Osteoblast (primary cell): Measurements from ENCODE around the gene PLA2G2E. TPM values are rescaled to one million over a fixed set of nuclear protein-coding genes. Genes with fewer than 3 reads are reported as not detected.
A peak's percentile ranks its signal among the peaks of the same experiment; 100 is the strongest.

Experiments
- DNase-seq: peaks from one replicate; pipeline ENCODE4 v3.0.0; 2011; ENCODE audit warnings: low spot score, mixed read lengths; ENCODE audit not compliant: insufficient read length; ENCODE audit errors: missing footprints
- H2AFZ ChIP-seq: 2 replicates; pipeline ENCODE4 v1.6.0; 2011; ENCODE audit warnings: mild to moderate bottlenecking, low read length
- H3K27ac ChIP-seq: 2 replicates; pipeline ENCODE4 v1.5.1; 2011; ENCODE audit warnings: mild to moderate bottlenecking, low read depth, low read length, moderate library complexity
- H3K27me3 ChIP-seq: 2 replicates; pipeline ENCODE4 v1.6.0; 2012; ENCODE audit warnings: mild to moderate bottlenecking, control low read depth, inconsistent platforms, low read length, moderate library complexity; ENCODE audit not compliant: insufficient read depth
- H3K36me3 ChIP-seq: 2 replicates; pipeline ENCODE4 v1.5.1; 2011; ENCODE audit warnings: mild to moderate bottlenecking, low read length, control low read depth, moderate library complexity; ENCODE audit not compliant: insufficient read depth
- H3K4me1 ChIP-seq: 2 replicates; pipeline ENCODE4 v1.5.1; 2011; ENCODE audit warnings: mild to moderate bottlenecking, low read length, control low read depth, moderate library complexity; ENCODE audit not compliant: insufficient read depth
- H3K4me2 ChIP-seq: 2 replicates; pipeline ENCODE4 v1.6.0; 2011; ENCODE audit warnings: mild to moderate bottlenecking, low read length; ENCODE audit not compliant: insufficient read depth
- H3K4me3 ChIP-seq: fragments of 200-600 bp; sonication (generic); 3 replicates; pipeline ENCODE4 v1.5.1; 2012; ENCODE audit warnings: mild to moderate bottlenecking, low read length, inconsistent platforms; ENCODE audit not compliant: insufficient read depth
- H3K79me2 ChIP-seq: 2 replicates; pipeline ENCODE4 v1.6.0; 2012; ENCODE audit warnings: mild to moderate bottlenecking, low read length, control low read depth, inconsistent platforms; ENCODE audit not compliant: insufficient read depth
- H3K9me3 ChIP-seq: 2 replicates; pipeline ENCODE4 v1.5.1; 2011; ENCODE audit warnings: low read depth, low read length, control low read depth
- H4K20me1 ChIP-seq: 2 replicates; pipeline ENCODE4 v1.6.0; 2012; ENCODE audit warnings: mild to moderate bottlenecking, low read length, control low read depth; ENCODE audit not compliant: insufficient read depth
- CTCF ChIP-seq: IDR thresholded peaks from 2 replicates; pipeline ENCODE4 v1.5.1; 2011; ENCODE audit warnings: mild to moderate bottlenecking, low read depth, low read length, moderate library complexity; ENCODE audit errors: extremely low read depth
- total RNA-seq: library from RNA; depleted of rRNA; stranded (reverse); fragments of >200 nt; gene quantifications from 2 replicates; pipeline ENCODE4 v1.2.3, GENCODE V29; 2012

Gene PLA2G2E
- total RNA-seq, 1 donor: not detected

GRCh38 chr1:19894218-19894617 lies 29.2 kb downstream of the PLA2G2E start:
- H3K27ac ChIP-seq: no peak overlapping the region
- H2AFZ ChIP-seq: no peak overlapping the region
- TF ChIP-seq CTCF: no peak
- H3K4me2 ChIP-seq: no peak overlapping the region
- peaks cover 9% of the 10 kb centered on the region for H3K4me1 ChIP-seq
- peaks cover 57% of the 10 kb centered on the region for H3K79me2 ChIP-seq
- H3K9me3 ChIP-seq: no peaks in the 10 kb centered on the region
- H4K20me1 ChIP-seq: peaks cover 23% of the 10 kb centered on the region
- H3K27me3 ChIP-seq: no peaks in the 10 kb centered on the region
- no peak for DNase-seq
- H3K36me3 ChIP-seq: peaks cover 63% of the 10 kb centered on the region
- H3K4me3 ChIP-seq: no peak overlapping the region

GRCh38 chr1:19893687-19894086 lies 29.7 kb downstream of the PLA2G2E start:
- Histone ChIP-seq H4K20me1 (peaks cover 23% of the 10 kb centered on the region), H3K27ac (peak overlapping the region; percentile 23), H3K4me2 (no peak overlapping the region), H3K79me2 (peaks cover 63% of the 10 kb centered on the region), H3K4me1 (peaks cover 9% of the 10 kb centered on the region), H3K27me3 (no peaks in the 10 kb centered on the region), H3K4me3 (no peak overlapping the region), H3K36me3 (peaks cover 57% of the 10 kb centered on the region), H2AFZ (no peak overlapping the region), H3K9me3 (no peaks in the 10 kb centered on the region)
- no peak for DNase-seq
- TF ChIP-seq CTCF: no peak

- Histone ChIP-seq H3K79me2 (peaks cover 72% of the 10 kb centered on the region), H3K4me2 (no peak overlapping the region), H3K4me1 (peaks cover 9% of the 10 kb centered on the region), H3K27me3 (no peaks in the 10 kb centered on the region), H4K20me1 (peaks cover 28% of the 10 kb centered on the region), H3K9me3 (no peaks in the 10 kb centered on the region), H3K36me3 (peaks cover 51% of the 10 kb centered on the region), H3K4me3 (no peak overlapping the region), H2AFZ (no peak overlapping the region), H3K27ac (no peak overlapping the region)
- TF ChIP-seq CTCF: no peak
- no peak for DNase-seq
Measured at GRCh38 chr1:19892628-19893168, 30.7 kb downstream of the PLA2G2E start.

GRCh38 chr1:19892129-19892528 lies 31.3 kb downstream of the PLA2G2E start:
- Histone ChIP-seq H3K27me3 (no peaks in the 10 kb centered on the region), H2AFZ (no peak overlapping the region), H3K4me2 (no peak overlapping the region), H3K4me1 (peaks cover 9% of the 10 kb centered on the region), H3K36me3 (peaks cover 45% of the 10 kb centered on the region), H3K4me3 (no peak overlapping the region), H3K9me3 (no peaks in the 10 kb centered on the region), H3K79me2 (peaks cover 74% of the 10 kb centered on the region), H4K20me1 (peaks cover 31% of the 10 kb centered on the region), H3K27ac (no peak overlapping the region)
- DNase-seq: no peak
- no peak for TF ChIP-seq CTCF
